Neural progenitor cell (in vitro differentiated cells): Measurements from ENCODE around the gene AKR7A2.

Experiments used
- CTCF ChIP-seq: fragments of 200-600 bp; sonication (generic); IDR thresholded peaks from 2 replicates; pipeline ENCODE4 v1.5.1; 2017; ENCODE audit warnings: antibody characterized with exemption, mild to moderate bottlenecking
- EZH2 ChIP-seq: fragments of 200-600 bp; sonication (generic); IDR thresholded peaks from 2 replicates; pipeline ENCODE4 v1.6.1; 2017; ENCODE audit warnings: antibody characterized with exemption, mild to moderate bottlenecking, moderate library complexity

DNA sequence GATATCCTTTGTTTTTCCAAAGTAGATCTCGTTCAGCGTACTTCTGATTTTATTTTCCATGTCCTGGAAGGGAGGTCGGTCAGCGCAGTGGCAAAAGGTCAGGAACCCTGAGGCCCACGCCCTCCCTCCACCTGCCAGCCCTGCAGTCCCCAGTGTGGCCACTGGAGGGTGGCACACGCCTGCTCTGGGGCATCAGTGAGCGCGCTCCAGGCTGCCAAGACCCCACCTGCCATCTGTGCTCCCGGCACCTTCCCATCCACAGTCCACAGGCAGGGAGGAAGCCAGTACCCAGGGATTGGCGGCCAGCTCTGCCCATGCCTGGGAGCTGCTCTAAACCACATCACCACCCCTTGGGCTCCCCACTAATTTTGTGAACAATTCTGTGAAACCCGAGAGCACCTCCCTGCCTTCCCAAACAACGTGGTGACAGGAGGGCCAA lies 32.4 kb upstream of the AKR7A2 start:
- TF ChIP-seq CTCF (peak; percentile 82), EZH2 (no peak)
